Right lobe of liver (tissue), 6 donors: ENCODE results near the gene MED15. TPM values are rescaled to one million over a fixed set of nuclear protein-coding genes. Genes with fewer than 3 reads are reported as not detected.

Experiments used
- ATAC-seq, 4 donors: fragments of 200-7000 bp; cut with Tn5 transposase; one replicate each; pipeline ENCODE4 v1.9.1; 2020; ENCODE audit warnings: mild to moderate bottlenecking in 4 of 4, moderate library complexity in 4 of 4
- DNase-seq, 3 donors: peaks; one replicate each; pipeline ENCODE4 v3.0.0-alpha.2; 2020
- H3K27ac ChIP-seq, 3 donors: fragments of 200-600 bp; one replicate each; pipeline ENCODE4 v1.8.0; 2022
- H3K27me3 ChIP-seq, 2 donors: fragments of 200-600 bp; one replicate each; pipeline ENCODE4 v1.8.0; 2022
- H3K36me3 ChIP-seq, 4 donors: fragments of 200-600 bp; sonication (generic) in 1 of 4; one replicate each; pipeline versions ENCODE4 v1.5.1 to v1.8.0; 2017 to 2022; ENCODE audit warnings: control low read depth in 1 of 4
- H3K4me1 ChIP-seq, 4 donors: fragments of 200-600 bp; sonication (generic) in 1 of 4; one replicate each; pipeline versions ENCODE4 v1.5.1 to v1.8.0; 2017 to 2022; ENCODE audit warnings: control low read depth in 1 of 4
- H3K4me3 ChIP-seq, 3 donors: fragments of 200-600 bp; one replicate each; pipeline ENCODE4 v1.8.0; 2022
- H3K9me3 ChIP-seq, 4 donors: fragments of 200-600 bp; sonication (generic) in 1 of 4; one replicate each; pipeline versions ENCODE4 v1.5.1 to v1.8.0; 2017 to 2022; ENCODE audit warnings: control low read depth in 1 of 4
- POLR2A ChIP-seq: fragments of 450-650 bp; IDR thresholded peaks from one replicate; pipeline ENCODE4 v1.6.1; 2017; ENCODE audit warnings: antibody characterized with exemption, mild to moderate bottlenecking
- WGBS: methylation state at CpG from one replicate; pipeline ENCODE4 v1.1.6; 2018; ENCODE audit warnings: low coverage, low lambda C conversion rate; ENCODE audit not compliant: insufficient coverage; ENCODE audit errors: missing lambda C conversion rate; 5-methylcytosine and 5-hydroxymethylcytosine counted together
- intact Hi-C, 2 donors: fragments of 100-400 bp; cut with DNase I; formaldehyde crosslinking; loops; one replicate each; pipeline versions ENCODE4 v1.11.2 to v1.14.1; 2022
- total RNA-seq, 6 experiments: library from RNA; depleted of rRNA in 2 of 6; stranded (reverse); fragments of >200 nt in 2 of 6; fragmentation: NEBNext Ultra II Directional in 3 of 6; extraction: Animal tissue kit (Norgen Biotek cat#: 25700) in 3 of 6; gene quantifications; one replicate each; pipeline versions ENCODE4 v1.1.0 to v1.2.4, GENCODE V29; 2016 to 2023
- TF ChIP-seq, protein P1 (sequence below), 4 donors: fragments of 200-600 bp in 3 of 4; fragments of 450-650 bp in 1 of 4; IDR thresholded peaks; one replicate each; pipeline versions ENCODE4 v1.5.1 to v1.8.0; 2016 to 2022; ENCODE audit warnings: antibody characterized with exemption in 4 of 4, mild to moderate bottlenecking in 2 of 4
- donor health status: DM: no; HTN: yes; CAD: no.
- donor health status: DM: no; HTN: no; CAD: no.
- donor health status: DM: no; HTN: no; CAD: no.
- donor health status: DM: no; HTN: yes; CAD: no.
- donor health status: DM: no; HTN: yes; CAD: no.

MED15 gene
- total RNA-seq, 6 experiments from 2014 or later = 15.7 to 34.7 (median 23.6) TPM

DNA sequence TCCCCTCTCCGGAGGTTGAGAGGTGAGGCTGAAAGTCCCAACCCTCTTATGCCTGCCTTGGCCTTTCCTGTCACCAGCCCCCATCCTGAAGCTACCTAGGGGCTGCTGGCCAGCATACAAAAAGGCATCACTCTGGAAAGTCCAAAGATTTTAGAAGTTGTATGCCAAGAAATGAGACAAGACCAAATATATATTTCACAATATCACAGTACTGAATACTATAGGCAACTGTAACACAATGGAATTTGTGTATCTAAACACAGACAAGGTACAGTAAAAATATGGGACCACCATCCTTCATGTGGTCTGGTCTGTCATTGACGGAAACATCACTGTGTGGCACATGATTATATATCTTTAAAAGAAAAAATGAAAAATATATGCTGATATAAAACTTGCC lies 16.1 kb upstream of the MED15 start:
- WGBS = 92% methylated on average over 2 of the region's 2 CpGs
- Histone ChIP-seq H3K4me1 (peaks cover 0 to 10% (median 0%) of the 10 kb centered on the region in 4 donors), H3K9me3 (no peaks in the 10 kb centered on the region), H3K27ac (no peak overlapping the region), H3K36me3 (no peaks in the 10 kb centered on the region), H3K27me3 (no peaks in the 10 kb centered on the region), H3K4me3 (no peak overlapping the region)
- DNase-seq = no peak
- no peak for TF ChIP-seq POLR2A
- TF ChIP-seq, protein P1, sequence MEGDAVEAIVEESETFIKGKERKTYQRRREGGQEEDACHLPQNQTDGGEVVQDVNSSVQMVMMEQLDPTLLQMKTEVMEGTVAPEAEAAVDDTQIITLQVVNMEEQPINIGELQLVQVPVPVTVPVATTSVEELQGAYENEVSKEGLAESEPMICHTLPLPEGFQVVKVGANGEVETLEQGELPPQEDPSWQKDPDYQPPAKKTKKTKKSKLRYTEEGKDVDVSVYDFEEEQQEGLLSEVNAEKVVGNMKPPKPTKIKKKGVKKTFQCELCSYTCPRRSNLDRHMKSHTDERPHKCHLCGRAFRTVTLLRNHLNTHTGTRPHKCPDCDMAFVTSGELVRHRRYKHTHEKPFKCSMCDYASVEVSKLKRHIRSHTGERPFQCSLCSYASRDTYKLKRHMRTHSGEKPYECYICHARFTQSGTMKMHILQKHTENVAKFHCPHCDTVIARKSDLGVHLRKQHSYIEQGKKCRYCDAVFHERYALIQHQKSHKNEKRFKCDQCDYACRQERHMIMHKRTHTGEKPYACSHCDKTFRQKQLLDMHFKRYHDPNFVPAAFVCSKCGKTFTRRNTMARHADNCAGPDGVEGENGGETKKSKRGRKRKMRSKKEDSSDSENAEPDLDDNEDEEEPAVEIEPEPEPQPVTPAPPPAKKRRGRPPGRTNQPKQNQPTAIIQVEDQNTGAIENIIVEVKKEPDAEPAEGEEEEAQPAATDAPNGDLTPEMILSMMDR (IDR thresholded peaks at IDR 0.05) = no peak
- intact Hi-C loops = no loop called here
- no peak for ATAC-seq

DNA sequence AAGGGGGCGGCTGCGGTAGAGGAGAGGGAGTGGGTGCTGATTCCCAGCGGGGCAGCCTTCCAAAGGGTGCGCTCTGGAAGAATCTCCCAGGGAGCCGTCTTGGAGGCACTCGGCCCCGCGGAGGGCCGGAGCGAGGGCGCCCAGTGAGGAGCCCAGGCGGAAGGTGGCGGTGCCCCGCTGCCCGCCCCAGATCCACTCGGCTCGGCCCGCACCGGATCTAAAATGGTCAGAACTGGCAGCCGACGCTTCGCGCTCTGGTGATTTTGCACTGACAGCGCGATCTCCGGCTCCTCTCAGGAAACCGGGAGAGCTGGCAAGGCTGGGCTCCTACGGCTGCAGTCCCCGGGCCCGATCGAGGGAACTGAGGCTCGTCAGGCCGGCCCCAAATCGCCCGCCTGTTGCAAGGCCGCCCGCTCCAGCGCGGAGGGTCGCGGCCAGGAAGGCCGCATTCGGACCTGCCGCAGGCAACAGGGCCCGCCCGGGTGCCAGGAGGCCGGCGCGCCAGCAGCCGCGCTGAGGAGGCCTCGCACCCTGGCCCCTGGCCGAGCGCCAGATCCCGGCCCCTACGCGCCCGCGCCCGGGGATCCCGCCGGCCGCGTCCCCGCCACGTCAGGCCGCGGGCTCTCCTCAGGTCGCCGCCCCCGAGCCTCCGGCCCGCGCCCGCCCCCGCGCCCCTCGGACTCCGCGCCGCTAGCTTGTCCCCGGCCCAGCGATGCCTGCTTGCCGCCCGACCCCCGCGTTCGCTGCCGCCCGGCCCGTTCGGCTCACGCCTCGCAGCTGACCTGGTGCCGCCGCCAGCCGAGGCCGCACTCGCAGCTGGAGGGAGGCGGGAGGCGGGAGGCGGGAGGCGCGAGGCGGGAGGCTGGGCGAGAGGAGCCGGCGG lies 12.2 kb upstream of the MED15 start, which contains the start of gene KLHL22:
KLHL22 (minus strand) TSS at position 818 of the 883 bp plus-strand sequence. CDS start 6,584 bp downstream, outside the sequence.
- Histone ChIP-seq H3K27me3 (no peaks in the 10 kb centered on the region), H3K4me3 (peak within 1 kb of the TSS; percentile 80 to 85 (median 84)), H3K36me3 (no peaks in the 10 kb centered on the region), H3K9me3 (no peaks in the 10 kb centered on the region), H3K27ac (peak within 1 kb of the TSS; percentile 58 to 90 (median 85)), H3K4me1 (peaks cover 0 to 14% (median 3%) of the 10 kb centered on the region in 4 donors)
- TF ChIP-seq, protein P1 (IDR thresholded peaks at IDR 0.05) = no peak
- TF ChIP-seq POLR2A = no peak
- WGBS = 1% methylated on average over 17 of the region's 108 CpGs
- intact Hi-C loops = no loop called here
- ATAC-seq (peak; percentile 20 to 38 (median 33)), DNase-seq (peak in 2 of 3 donors; percentile 48 to 67)

DNA sequence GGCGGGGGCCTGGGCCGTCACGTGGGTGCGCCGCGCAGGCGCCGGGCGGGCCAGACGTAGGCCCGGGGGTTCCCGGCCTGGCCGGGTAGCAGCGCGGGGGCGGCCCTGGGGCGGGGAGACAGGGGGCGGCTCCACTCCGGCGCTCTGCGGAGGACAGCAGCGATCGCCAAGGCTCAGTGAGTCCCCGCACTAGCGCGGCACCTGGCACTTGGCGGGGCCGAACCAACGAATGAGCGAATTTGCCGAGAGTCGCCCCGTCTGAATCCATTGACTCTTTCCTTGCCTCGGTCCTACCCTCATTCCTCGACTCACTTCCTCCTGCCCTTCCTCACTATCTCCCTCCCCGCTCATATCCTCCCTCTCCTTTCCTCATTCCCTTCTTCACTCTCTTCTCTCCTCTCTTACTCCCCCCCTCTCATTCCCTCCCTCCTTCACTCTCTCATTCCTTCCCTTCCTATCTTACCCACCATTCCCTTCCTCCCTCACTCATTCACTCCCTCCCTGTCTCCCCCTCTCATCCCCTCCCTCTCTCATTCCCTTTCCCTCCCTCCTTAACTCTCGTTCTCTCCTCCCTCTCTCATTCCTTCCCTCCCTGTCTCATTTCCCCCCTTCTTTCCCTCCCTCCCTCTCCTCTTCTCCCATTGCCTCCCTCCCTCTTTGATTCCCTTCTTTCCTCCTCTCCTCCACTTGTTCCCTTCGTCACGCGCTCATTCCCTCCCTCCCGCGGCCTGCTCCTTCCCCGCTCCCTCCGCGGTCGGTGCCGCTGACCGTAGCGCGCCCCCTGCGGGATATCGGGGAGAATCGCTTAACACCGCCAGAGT lies 11.3 kb upstream of the MED15 start:
- H3K4me3 ChIP-seq = peak overlapping the region; percentile 80 to 85 (median 84)
- intact Hi-C loops = no loop called here
- H3K36me3 ChIP-seq = no peaks in the 10 kb centered on the region
- TF ChIP-seq, protein P1 (IDR thresholded peaks at IDR 0.05) = peak; percentile 71 to 87 (median 85)
- TF ChIP-seq POLR2A = peak; percentile 77
- H3K27ac ChIP-seq = peak overlapping the region; percentile 44 to 90 (median 85)
- ATAC-seq (peak; percentile 93 to 96 (median 94)), DNase-seq (peak; percentile 95 to 96 (median 95))
- H3K9me3 ChIP-seq = no peaks in the 10 kb centered on the region
- H3K4me1 ChIP-seq = peaks cover 0 to 14% (median 3%) of the 10 kb centered on the region in 4 donors
- 0% methylated on average over 21 of the region's 54 CpGs for WGBS
- H3K27me3 ChIP-seq = no peaks in the 10 kb centered on the region

DNA sequence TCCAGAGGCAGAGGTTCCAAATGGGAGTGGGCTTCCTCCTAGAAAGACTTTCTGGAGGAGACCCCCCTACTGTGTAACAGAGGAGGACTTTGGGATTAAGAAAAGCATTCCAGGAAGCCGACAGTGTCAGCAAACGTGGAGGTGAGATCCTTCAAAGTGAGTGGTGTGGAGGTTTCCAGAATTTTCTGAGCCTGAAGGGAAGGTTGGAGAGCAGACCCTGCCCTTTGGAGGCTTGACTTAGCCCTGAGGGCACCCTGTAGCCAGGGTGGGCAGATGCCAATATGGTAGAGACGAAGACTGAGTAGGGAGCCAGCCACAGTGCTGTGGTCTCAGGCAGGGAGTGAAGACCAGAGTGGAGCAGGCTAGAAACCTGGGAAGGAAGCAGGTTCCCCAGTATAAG lies 10.0 kb upstream of the MED15 start:
- DNase-seq = no peak

More for the DNA sequence above, 10.0 kb upstream of the MED15 start:
- WGBS = 95% methylated on average over 2 of the region's 3 CpGs
- Histone ChIP-seq H3K4me1 (peaks cover 0 to 14% (median 3%) of the 10 kb centered on the region in 4 donors), H3K9me3 (no peaks in the 10 kb centered on the region), H3K36me3 (no peaks in the 10 kb centered on the region), H3K4me3 (no peak overlapping the region), H3K27me3 (no peaks in the 10 kb centered on the region), H3K27ac (no peak overlapping the region)
- TF ChIP-seq, protein P1 (IDR thresholded peaks at IDR 0.05) = no peak
- intact Hi-C loops = no loop called here
- no peak for ATAC-seq
